CD4-positive, alpha-beta T cell treated with Interleukin-2 at 100 ng/mL for 4 hours (primary cell): ENCODE data around the gene CCDC71L.

ENCODE experiments used
- DNase-seq: peaks from one replicate; pipeline ENCODE4 v3.0.0-alpha.2; 2020; ENCODE audit warnings: low spot score

CCDC71L gene

DNA sequence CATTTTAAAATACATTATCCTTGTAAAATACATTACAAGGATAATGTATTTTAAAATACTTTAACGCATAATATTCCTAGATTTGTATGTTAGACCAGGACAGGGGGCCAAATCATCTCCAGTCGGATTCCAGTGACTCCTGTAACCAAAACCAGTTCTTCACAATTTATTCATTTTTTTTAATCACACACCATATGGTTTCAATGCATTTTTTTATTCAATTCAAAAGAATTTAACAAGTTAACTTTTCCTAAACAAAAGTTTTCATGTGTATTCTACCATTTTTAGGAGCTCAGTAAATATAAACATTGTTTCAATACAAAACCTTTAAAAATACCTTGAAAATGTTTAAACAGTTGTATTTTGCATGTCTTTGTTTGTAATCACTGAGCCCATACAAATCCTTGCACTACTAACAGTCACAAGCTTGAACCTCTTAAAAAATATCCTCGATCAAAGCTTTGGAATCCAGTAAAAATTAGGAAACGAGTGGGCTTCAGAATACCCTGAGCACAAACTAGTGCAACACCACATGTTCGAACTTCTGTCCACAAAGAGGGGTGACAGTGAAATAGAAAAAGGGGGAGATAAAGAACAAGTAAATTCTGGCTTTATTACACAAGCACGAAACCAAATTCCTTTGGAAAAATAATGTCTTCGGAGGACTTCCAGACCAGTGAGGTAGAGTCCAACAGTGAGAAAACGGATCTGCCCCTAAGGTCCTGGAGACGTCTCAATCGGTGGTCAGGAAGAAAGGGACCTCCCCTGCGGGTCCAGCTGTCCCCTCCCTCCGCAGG is 1.6 kb downstream of the CCDC71L start:
- DNase-seq = no peak

DNA sequence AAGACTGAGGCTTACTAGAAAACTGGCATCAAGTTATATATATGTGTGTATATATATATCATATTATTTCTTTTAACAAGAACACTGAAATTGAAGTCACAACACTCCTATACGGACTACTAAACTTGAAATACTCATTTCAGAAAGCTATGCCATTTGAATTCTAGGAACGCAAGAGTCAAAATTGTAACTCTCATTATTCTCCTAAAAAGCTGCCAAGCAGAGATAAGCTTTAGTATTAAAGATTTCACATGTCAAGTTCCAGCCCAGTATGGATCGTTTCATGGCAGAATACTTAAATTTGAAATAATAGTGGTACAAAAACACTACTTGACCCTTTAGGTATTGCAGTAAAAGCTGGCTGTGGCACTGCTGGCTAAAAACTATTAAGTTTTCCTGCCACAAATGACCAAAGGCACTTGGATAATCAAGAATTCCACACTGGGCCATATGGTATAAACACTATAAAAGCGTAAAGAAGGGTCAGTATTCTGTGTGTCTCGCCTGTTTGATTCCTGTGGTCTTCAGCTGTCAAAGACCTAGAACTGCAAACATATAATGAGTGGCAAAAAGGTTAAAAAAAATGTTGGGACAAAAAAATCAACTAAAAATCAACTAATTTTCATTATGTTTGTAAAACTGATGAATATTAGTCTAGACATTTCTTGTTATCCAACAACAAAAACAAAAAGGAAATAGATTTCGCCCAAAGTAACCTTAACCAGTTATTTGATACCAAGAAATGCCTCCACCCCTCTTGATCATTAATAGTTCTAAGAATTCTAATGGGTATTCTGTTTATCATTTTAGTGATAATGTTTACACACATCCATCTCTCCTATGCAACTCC is 2.4 kb downstream of the CCDC71L start:
- DNase-seq = no peak

DNA sequence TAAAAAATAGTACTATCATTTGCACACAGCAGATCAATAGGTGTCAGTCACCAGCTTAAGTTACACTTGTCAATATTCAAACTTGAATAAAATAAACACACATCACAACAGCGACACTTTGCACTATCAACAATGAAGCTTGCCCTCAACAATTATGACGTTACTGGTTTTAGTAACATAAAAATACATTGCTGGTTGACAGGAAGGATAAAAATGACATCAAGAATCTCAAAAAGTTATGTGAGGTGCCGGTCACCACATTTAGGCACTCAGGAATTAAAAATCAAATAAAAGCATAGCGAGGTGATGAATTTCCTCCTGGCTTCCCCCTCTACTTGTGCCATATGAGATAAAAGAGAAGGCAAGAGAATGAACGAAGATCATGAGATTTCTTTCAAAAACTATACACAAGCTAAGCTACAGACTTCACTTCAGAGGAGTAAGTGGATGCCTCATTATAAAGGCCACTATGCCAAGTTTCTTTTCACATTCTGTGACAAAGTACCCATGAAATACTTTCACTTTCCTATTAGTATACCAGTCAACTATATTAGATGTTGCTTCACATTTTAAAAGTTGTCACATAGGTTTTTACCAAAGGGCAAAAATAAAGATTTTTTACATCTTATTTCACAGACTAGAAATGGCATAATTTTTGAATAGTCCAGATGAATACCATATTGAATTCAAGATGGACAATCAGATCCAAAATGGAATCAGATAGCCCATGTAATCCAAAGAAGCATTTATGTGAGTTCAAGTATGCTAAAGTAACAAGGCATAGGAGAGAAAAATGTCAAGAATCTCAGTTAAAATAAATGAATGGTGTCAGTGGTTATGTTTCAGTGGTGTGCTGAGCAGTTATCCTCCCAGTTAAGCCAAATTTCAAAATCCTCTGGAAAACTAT is 3.6 kb downstream of the CCDC71L start:
- no peak for DNase-seq

DNA sequence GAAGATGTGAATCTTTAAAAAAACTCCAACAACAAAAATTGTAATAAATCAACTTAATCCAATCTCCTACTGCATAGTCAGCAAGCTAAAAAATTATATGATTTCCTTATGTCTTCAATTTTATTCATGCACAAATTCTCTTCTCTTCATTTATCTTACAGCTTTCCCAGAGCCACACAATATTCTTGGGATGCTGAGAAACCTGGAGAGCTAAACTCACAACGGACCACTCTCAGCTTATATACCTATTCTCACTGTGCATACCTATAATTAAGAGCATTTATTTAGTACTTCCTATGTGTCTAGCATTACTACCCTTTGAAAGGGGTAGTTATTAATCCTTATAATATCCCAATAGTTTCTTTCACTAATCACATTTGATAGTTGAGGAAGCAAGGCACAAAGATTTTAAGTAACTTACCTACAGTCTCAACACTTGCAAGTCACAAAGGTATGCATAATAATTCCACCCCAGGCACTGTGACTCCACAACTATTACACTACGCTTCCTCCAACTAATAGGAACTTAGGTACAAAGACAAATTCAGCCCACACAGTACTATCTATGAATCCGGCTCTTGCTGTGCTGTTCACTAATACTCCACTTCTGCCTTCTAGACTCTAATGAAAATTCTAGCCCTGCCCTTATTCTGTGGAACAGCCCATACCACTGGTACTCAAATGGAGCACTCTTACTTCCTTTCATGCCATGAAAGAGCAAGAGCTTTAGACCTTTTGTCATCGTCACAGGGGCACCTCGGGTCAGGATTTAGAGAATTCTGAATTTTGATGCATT is 5.1 kb downstream of the CCDC71L start:
- no peak for DNase-seq

DNA sequence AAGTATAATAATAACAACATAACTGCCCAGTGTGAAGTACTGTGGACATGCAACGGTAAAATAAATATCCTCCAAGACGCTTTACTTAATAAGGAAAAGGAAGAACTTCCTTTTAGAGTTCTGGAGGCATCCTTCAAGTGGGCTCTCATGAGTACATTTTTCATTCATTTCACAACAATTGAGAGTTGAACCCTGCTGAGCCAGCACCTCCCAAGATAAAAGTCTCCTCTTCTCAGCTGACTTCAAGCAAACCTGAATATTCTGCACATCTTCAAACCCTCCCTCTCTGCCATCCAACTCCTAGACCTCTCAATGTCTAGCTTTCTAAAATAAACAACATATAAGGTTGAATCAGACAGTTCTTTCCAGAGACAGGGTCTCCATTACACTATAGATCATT is 7.5 kb downstream of the CCDC71L start:
- DNase-seq = no peak

DNA sequence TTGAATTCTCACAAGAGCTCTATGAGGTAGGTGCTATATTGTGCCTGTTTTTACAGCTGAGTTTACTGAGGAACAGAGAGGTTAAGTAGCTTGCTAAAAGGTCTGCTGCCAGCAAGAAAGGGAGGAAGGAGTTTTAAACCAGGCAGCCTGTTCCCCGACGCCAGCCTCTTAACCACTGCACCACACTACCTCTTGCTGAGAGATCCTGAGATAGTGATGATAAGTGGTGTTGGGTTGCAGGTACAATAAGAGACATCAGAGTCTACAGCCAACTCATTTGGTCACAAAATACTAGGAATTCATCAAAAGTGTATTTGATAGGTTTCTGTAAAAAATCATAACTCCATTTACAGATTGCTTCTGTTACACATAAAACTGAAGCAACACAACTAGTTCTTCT is 8.0 kb downstream of the CCDC71L start:
- no peak for DNase-seq

DNA sequence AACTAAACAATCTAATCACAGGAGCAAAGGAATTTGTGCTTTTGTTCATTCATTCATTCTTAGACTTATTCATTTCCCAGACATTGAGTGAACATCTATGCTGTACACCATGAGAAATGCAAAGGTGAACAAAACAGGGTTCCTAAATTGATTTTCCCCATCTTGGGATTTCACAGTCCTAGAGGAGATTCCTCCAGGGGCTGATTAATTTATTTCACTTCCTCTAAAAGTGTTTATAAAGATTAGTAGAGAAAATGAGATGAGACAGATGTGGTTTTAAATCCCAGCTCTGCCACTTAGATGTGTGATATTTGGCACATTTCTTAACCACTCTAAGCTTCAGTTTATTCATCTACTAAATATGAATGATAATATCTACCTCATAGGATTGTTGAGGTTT is 8.9 kb downstream of the CCDC71L start:
- no peak for DNase-seq

DNA sequence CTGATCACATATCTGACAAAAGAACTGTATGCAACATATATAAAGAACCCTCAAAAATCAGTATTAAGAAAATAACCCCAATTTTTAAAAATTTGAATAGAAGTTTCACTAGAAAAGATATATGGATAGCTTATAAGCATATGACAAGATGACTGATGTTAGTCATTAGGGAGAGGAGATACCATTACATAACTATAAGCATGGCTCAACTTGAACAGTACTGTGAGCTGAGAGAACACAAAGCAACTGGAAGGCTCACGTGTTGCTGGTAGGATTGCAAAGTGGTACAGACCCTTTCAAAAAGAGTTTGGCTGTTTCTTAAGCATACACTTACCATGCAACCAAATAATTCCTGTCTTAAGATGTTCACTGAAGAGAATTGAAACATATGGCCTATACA is 14.7 kb downstream of the CCDC71L start:
- DNase-seq = no peak

DNA sequence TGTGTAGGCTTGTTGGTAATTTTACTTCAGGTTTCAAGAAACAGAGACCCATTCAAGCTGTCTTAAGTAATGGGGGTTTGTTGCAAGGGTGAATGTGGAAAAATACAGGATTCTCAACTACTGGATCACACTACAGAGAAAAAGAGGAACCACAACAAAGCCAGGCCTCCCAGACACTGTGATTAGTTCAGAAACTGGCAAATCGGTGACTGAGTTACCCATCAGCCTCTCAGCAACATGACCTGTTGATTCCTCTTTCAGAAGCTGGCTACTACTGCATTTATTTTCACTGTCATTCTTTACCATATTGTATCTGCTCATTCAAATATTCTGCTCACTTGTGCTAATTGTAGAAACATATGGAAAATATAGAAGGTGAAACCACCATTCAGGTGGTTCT is 16.0 kb downstream of the CCDC71L start:
- DNase-seq = no peak

DNA sequence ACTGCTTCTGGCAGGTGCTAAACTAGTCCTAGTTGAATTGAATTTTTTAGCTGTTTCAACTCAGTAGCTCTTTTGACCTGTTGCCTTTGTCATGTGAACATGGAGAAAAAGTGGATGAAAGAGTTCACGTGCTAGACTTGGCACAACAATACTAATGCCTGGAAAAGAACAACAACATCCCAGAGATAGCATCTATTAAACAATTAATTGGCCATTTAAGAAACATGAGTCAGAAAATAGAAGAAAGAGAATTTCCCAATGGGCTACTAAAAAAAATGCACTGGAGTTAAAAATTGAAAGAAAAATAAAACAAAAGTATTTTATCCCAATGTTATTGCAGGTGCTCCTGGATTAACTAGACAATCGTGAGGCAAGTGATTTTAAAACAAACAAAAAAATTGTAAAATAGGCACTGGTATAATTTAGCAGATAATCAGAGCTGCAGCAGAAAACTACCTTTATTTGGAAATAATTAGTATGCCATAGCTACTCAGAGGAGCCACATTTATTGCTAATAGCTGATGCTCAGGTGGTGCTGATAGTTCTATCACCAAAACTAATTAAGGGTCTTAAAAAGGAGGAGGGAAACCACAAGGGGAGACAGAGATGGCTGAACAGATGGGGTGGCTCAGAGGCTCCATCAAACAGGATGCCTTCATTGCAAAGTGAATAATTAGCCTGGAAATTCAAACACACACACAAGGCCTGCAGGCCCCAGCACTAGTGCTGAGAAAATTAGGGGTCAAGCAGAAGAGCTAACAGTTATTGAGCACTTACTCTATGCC is 17.6 kb downstream of the CCDC71L start:
- DNase-seq = no peak

DNA sequence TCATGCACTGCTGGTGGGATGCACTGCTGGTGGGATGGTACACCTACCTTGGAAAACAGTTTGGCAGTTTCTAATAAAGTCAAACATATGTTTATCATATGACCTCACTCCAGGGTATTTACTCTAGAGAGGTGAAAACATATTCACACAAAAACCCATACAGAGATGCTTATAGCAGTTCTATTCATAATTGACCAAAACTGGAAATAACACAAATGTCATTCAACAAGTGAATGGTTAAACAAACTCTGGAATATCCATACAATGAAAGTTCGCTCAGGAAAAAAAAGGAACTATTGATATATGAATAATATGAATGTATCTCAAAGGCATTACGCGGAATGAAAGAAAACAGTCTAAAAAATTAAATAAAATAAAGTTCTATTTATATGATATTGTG is 19.5 kb downstream of the CCDC71L start:
- DNase-seq = no peak

DNA sequence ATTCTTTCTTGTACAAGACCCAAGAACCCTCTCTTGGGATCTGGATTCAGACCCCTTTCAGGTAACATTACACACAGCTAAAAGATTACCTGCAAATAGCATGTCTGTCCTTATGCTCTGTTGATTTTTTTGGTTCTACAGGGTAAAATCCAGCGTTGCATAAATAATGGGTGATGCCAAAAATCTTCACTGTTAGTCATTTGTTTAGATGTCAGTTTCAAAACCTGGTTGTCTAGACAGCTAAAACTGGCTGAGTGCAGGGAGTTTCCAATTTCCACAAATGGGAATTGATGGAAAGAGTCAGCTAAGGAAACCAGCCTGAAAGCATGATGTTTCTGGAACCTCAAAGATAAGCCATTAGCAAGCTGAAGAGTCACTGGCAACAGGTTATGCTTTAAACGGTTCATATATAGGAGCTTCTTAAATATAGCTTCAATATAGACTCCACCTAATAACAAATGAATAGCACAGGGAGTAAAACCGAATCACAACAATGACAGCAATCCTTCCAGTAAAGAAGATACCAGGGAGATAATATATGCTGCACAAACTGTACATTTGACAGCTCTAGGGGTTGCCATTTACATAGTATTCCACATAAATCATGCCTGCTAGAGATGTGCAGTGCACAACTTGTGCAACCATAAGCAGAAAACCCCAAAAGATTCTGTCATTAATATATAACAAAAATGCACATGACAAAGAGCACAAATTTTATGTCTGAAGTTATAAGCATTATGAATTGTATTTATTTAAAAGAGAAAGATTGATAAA is 20.4 kb downstream of the CCDC71L start:
- no peak for DNase-seq

DNA sequence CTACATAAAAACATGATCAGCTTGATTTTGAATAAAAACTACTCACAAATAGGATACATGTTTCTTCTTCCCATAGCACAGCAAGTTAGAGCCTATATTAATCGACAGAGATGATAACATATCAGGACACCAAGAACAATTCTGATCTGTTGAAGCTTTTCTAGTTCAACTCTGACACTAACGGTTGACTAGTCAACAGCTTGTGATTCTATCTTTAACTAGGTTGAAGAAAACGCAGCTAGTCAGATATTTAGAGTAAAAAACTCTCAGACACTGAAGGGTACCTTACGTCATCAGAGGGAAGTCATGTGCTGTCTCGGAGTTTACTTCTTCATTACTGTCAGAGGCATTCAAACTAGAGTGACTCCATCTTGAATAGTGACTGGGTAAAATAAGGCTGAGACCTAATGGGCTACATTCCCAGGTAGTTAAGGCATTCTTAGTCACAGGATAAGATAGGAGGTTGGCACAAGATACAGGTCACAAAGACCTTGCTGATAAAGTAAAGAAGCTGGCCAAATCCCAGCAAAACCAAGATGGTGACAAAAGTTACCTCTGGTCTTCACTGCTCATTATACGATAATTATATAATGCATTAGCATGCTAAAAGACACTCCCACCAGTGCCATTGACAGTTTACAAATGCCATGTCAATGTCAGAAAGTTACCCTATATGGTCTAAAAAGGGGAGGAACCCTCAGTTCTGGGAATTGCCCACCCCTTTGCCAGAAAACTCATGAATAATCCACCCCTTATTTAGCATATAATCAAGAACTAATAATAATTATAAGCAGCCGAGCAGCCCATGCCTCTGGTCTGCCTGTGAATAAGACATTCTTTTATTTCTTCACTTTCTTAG is 21.3 kb downstream of the CCDC71L start:
- DNase-seq = no peak

DNA sequence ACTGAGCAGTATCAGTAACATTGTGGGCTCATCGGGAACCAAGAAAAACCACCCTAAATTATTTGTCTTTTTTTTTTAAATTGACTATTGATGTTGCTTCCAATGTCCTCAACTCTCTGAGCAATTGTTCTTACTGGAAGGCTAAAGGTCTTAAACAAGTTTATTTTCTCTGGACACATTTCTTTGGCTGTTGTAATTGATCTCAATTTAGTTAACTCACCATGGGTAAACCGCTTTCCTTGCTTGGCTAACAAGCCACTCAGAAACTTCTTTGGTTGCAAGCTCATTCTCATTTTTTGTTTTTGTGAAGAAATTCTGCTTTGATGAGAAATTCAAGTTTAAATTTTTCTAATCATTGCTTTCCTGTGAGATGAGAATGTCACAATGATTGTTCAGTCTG is 25.5 kb downstream of the CCDC71L start:
- no peak for DNase-seq

DNA sequence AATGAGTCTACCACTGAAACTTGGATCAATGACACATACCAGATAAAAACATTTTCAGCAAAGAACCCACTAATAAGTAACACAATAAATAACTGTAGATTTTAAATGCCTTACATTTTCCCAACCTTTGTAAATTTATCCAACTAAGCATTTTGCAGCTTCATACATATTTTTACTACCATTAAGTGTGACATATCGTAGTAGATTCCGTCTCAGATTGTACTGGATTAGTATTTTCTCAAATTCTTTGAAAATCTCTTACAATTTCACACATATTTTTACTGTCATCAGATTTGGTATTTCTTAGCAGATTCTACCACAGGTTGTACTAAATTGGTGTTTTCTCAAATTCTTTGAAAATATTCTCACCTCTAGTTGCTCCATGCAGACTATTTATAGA is 26.0 kb downstream of the CCDC71L start:
- no peak for DNase-seq

DNA sequence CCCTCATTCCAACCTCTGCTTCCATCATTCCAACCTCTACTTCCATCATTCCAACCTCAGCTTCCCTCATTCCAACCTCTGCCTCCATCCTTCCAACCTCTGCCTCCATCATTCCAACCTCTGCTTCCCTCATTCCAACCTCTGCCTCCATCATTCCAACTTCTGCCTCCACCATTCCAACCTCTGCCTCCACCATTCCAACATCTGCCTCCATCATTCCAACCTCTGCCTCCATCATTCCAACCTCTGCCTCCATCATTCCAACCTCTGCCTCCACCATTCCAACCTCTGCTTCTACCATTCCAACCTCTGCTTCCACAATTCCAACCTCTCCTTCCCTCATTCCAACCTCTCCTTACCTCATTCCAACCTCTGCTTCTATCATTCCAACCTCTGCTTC is 30.3 kb downstream of the CCDC71L start:
- DNase-seq = no peak

DNA sequence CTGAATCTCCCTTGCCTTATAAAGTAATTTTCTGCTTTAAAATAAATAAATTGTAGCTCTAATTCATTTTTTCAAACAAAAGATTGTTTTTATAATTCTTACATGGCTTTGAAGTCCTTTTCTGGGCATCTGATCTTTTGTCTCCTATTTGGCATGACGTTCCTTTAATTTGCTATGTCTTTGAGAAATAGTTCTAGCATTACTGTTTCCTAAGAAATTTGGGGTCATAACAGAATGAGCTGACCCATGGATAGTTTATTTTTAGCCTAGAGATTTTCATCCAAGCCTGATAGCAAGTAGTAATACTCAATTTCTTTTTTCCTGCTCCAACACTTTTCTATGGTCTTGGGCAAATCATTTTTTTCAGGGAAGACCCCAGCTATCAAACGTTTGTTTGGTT is 31.4 kb downstream of the CCDC71L start:
- no peak for DNase-seq

DNA sequence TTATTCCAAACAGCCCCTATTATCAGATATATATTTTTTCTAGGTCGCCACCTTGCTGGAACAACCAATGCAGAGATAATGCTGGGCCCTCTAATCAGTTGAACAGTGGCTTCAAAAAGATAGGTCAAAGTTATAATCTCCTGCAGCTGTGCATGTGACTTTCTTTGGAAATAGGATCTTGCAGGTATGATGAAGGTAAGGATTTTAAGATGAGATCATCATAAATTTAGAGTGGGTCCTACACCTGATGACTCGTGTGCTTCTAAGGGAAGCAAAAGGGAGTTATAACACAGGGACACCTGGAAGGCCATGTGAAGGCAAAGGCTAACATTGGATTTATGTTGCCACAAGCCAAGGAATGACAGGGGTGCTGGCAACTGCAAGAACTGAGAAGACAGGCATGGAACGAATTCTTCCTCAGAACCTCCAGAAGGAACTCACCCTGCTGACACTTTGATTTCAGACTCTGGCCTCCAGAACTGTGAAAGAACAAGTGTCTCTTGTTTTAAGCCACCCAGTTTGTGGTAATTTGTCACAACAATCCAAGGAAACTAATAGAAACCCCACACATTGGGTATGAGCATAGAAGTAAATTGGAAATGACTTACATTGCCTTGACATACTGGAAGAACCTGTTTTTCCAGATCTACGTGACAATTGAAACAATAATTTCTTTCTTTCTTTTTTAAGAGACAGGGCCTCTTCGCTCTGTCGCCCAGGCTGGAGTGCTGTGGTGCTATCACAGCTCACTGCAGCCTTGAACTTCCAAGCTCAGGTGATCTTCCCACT is 34.4 kb downstream of the CCDC71L start:
- DNase-seq = no peak
